Left lung (tissue), 10 donors: ENCODE results near the gene DNAAF2. TPM values are rescaled to one million over a fixed set of nuclear protein-coding genes. Genes with fewer than 3 reads are reported as not detected.

Experiments
- ATAC-seq: fragments of 200-7000 bp; cut with Tn5 transposase; one replicate; pipeline ENCODE4 v1.9.1; 2020; ENCODE audit warnings: moderate library complexity
- DNase-seq, 4 donors: peaks; one replicate each; pipeline ENCODE4 v3.0.0-alpha.2; 2013 to 2020
- H3K27ac ChIP-seq, 2 donors: fragments of 200-600 bp; sonication (generic) in 1 of 2; one replicate each; pipeline versions ENCODE4 v1.5.0 to v1.8.0; 2020 to 2021
- H3K27me3 ChIP-seq, 2 donors: fragments of 200-600 bp; sonication (generic) in 1 of 2; one replicate each; pipeline versions ENCODE4 v1.5.0 to v1.8.0; 2020 to 2021
- H3K36me3 ChIP-seq, 2 donors: fragments of 200-600 bp; sonication (generic) in 1 of 2; one replicate each; pipeline versions ENCODE4 v1.5.0 to v1.8.0; 2020 to 2021
- H3K4me1 ChIP-seq, 2 donors: fragments of 200-600 bp; one replicate each; pipeline ENCODE4 v1.8.0; 2021
- H3K4me3 ChIP-seq, 2 donors: fragments of 200-600 bp; sonication (generic) in 1 of 2; one replicate each; pipeline versions ENCODE4 v1.5.0 to v1.8.0; 2020 to 2021; ENCODE audit warnings: mild to moderate bottlenecking in 1 of 2
- H3K9me3 ChIP-seq, 2 donors: fragments of 200-600 bp; sonication (generic) in 1 of 2; one replicate each; pipeline versions ENCODE4 v1.5.0 to v1.8.0; 2020 to 2021
- intact Hi-C, 2 donors: fragments of 100-400 bp; cut with DNase I; formaldehyde crosslinking; loops; one replicate each; pipeline versions ENCODE4 v1.11.2 to v1.14.2; 2022
- polyA plus RNA-seq, 6 donors: library from polyadenylated mRNA; unstranded; fragments of 120-200 nt; gene quantifications; one replicate each; pipeline ENCODE4 v1.2.1, GENCODE V29; 2013; ENCODE audit not compliant: insufficient read length in 6 of 6
- total RNA-seq, 2 donors: library from RNA; stranded (reverse); fragmentation: NEBNext Ultra II Directional; extraction: Animal tissue kit (Norgen Biotek cat#: 25700); gene quantifications; one replicate each; pipeline ENCODE4 v1.2.1, GENCODE V29; 2021
- TF ChIP-seq, protein P1 (sequence below), 2 donors: fragments of 200-600 bp; sonication (generic) in 1 of 2; IDR thresholded peaks; one replicate each; pipeline versions ENCODE4 v1.5.0 to v1.8.0; 2021; ENCODE audit warnings: antibody characterized with exemption in 2 of 2
- donor health status: DM: no; HTN: yes; CAD: no.
- donor health status: DM: no; HTN: no; CAD: no.

DNAAF2 gene
- total and polyA plus RNA-seq, 8 donors = 5.4 to 17.7 (median 14.6) TPM

DNA sequence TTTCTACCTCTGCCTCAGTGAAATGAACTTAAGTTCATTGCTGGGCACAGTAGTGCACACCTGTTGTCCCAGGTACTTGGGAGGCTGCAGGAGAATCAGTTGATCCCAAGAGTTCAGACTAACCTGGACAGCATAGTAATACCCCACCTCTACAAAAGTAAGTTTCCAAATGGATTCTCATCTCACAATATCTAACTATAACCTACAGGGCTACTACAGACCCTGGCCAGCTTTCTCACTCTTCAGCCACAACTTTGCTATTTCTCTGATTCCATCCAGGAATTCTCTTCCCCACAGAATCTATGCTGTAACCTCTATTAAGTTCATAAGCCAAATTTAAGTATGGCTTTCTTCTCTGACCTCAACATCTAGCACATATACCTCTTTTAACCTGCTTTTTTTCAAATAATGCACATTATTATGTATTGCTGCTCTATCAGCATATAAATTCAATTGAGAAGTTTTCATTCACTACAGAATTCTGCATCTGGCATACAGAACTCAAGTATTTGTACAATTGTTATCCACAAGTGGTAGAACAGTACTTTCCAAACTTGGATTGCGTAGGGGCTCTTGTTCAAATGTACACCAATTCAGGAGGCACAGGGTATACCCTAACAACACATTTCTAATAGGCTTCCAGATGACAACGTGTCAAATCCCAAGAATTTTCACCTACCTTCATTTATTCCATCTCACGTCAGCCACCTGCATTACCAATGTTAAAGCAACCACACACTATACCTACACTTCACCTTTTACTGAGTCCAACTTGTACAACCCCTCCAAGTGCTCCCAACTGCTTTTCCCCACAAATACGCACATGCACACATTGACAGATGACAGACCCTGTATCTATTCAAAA is 52.7 kb downstream of the DNAAF2 start:
- no peaks in the 10 kb centered on the region for H3K9me3 ChIP-seq
- intact Hi-C loops = no loop called here
- no peak for ATAC-seq
- DNase-seq = no peak
- peaks cover 0 to 39% of the 10 kb centered on the region in 2 donors for H3K36me3 ChIP-seq
- H3K27ac ChIP-seq = no peak overlapping the region
- TF ChIP-seq, protein P1, sequence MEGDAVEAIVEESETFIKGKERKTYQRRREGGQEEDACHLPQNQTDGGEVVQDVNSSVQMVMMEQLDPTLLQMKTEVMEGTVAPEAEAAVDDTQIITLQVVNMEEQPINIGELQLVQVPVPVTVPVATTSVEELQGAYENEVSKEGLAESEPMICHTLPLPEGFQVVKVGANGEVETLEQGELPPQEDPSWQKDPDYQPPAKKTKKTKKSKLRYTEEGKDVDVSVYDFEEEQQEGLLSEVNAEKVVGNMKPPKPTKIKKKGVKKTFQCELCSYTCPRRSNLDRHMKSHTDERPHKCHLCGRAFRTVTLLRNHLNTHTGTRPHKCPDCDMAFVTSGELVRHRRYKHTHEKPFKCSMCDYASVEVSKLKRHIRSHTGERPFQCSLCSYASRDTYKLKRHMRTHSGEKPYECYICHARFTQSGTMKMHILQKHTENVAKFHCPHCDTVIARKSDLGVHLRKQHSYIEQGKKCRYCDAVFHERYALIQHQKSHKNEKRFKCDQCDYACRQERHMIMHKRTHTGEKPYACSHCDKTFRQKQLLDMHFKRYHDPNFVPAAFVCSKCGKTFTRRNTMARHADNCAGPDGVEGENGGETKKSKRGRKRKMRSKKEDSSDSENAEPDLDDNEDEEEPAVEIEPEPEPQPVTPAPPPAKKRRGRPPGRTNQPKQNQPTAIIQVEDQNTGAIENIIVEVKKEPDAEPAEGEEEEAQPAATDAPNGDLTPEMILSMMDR (IDR thresholded peaks at IDR 0.05) = no peak
- peaks cover 4 to 37% of the 10 kb centered on the region in 2 donors for H3K4me1 ChIP-seq
- no peak overlapping the region for H3K4me3 ChIP-seq
- H3K27me3 ChIP-seq = no peaks in the 10 kb centered on the region

GRCh38 chr14:49581209-49582112 is 53.6 kb downstream of the DNAAF2 start:
- intact Hi-C loops = no loop called here
- Histone ChIP-seq H3K27ac (no peak overlapping the region), H3K4me3 (no peak overlapping the region), H3K27me3 (no peaks in the 10 kb centered on the region), H3K36me3 (peaks cover 0 to 48% of the 10 kb centered on the region in 2 donors), H3K4me1 (peaks cover 4 to 31% of the 10 kb centered on the region in 2 donors), H3K9me3 (no peaks in the 10 kb centered on the region)
- DNase-seq (no peak), ATAC-seq (no peak)
- TF ChIP-seq, protein P1 (IDR thresholded peaks at IDR 0.05) = no peak

- no peaks in the 10 kb centered on the region for H3K27me3 ChIP-seq
- ATAC-seq (no peak), DNase-seq (no peak)
- TF ChIP-seq, protein P1 (IDR thresholded peaks at IDR 0.05) = no peak
- no peaks in the 10 kb centered on the region for H3K9me3 ChIP-seq
- H3K4me3 ChIP-seq = no peak overlapping the region
- H3K4me1 ChIP-seq = peaks cover 4 to 24% of the 10 kb centered on the region in 2 donors
- intact Hi-C loops = no loop called here
- H3K36me3 ChIP-seq = peaks cover 0 to 64% of the 10 kb centered on the region in 2 donors
- H3K27ac ChIP-seq = no peak overlapping the region
These were observed 55.2 kb downstream of the DNAAF2 start for GRCh38 chr14:49579841-49580240.

DNA sequence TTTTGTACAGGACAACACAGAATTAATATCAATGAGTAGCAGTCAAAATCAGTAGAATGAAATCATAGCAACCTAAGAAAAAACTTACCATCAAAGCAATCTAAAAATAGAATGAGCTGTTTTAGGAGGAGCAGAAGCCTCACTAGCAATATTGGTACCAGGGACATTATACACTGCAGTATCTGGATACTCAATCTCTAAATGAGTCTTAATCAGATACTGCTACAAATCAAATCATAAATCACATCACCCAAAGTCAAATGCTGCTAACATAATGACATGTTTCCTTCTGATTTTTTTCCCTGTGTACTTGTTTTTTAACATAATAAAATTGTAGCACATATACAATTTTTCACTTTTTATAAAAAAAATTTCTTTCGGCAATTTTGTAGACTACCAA is 56.9 kb downstream of the DNAAF2 start:
- TF ChIP-seq, protein P1 (IDR thresholded peaks at IDR 0.05) = no peak
- Histone ChIP-seq H3K4me3 (no peak overlapping the region), H3K27ac (no peak overlapping the region), H3K27me3 (no peaks in the 10 kb centered on the region), H3K4me1 (peaks cover 0 to 7% of the 10 kb centered on the region in 2 donors), H3K36me3 (peaks cover 0 to 61% of the 10 kb centered on the region in 2 donors), H3K9me3 (no peaks in the 10 kb centered on the region)
- DNase-seq = no peak
- no peak for ATAC-seq
- intact Hi-C loops = no loop called here

Other genes with a start within 250 kb of the DNAAF2 start
- gene RPS29, start 48.9 kb downstream of the DNAAF2 start, total RNA-seq = 1,000 to 10,000 TPM; 1,178 to 1,228 TPM
- 1,000 to 10,000 TPM; 1,763 to 2,162 (median 1,984) TPM for gene RPS29, start 48.9 kb downstream of the DNAAF2 start, polyA plus RNA-seq
- gene LRR1, start 36.3 kb downstream of the DNAAF2 start, total RNA-seq = 10 to 100 TPM; 10.1 to 14.6 TPM
- gene LRR1, start 36.3 kb downstream of the DNAAF2 start, polyA plus RNA-seq = 10 to 100 TPM; 10.5 to 16.1 (median 12.9) TPM
- gene RPL36AL, start 14.6 kb downstream of the DNAAF2 start, total RNA-seq = 100 to 1,000 TPM; 111 to 137 TPM
- 100 to 1,000 TPM; 156 to 213 (median 176) TPM for gene RPL36AL, start 14.6 kb downstream of the DNAAF2 start, polyA plus RNA-seq
- 10 to 100 TPM; 35.3 to 47.2 TPM for gene MGAT2, start 14.4 kb downstream of the DNAAF2 start, total RNA-seq
- gene MGAT2, start 14.4 kb downstream of the DNAAF2 start, polyA plus RNA-seq = 10 to 100 TPM in 5 of 6 donors, 1 to 10 TPM in 1; 8.3 to 22.3 (median 15.2) TPM
- 1 to 10 TPM; 6.4 to 8.2 TPM for gene POLE2, start 53.0 kb upstream of the DNAAF2 start, total RNA-seq
- gene POLE2, start 53.0 kb upstream of the DNAAF2 start, polyA plus RNA-seq = 10 to 100 TPM; 21.0 to 27.3 (median 24.5) TPM
- 1 to 10 TPM; 3.5 to 5.6 TPM for gene KLHDC1, start 57.9 kb upstream of the DNAAF2 start, total RNA-seq
- gene KLHDC1, start 57.9 kb upstream of the DNAAF2 start, polyA plus RNA-seq = 1 to 10 TPM; 5.5 to 9.4 (median 7.5) TPM
- 10 to 100 TPM; 32.6 to 49.8 TPM for gene KLHDC2, start 132.9 kb upstream of the DNAAF2 start, total RNA-seq
- gene KLHDC2, start 132.9 kb upstream of the DNAAF2 start, polyA plus RNA-seq = 100 to 1,000 TPM in 5 of 6 donors, 10 to 100 TPM in 1; 96.0 to 138 (median 110) TPM
- 10 to 100 TPM; 48.1 to 62.1 TPM for gene NEMF, start 217.5 kb upstream of the DNAAF2 start, total RNA-seq
- gene NEMF, start 217.5 kb upstream of the DNAAF2 start, polyA plus RNA-seq = 10 to 100 TPM; 75.2 to 94.3 (median 85.1) TPM